PFSK-1 (cell line): ENCODE measurements around the gene PLCD1.

Experiments
- FOXP2 ChIP-seq: optimal IDR thresholded peaks from 2 replicates; pipeline ENCODE3; 2011; ENCODE audit warnings: borderline replicate concordance, control low read depth, inconsistent platforms; ENCODE audit not compliant: insufficient read depth; ENCODE audit errors: extremely low read length, extremely low read depth
- POLR2AphosphoS5 ChIP-seq: IDR thresholded peaks from 2 replicates; pipeline ENCODE4 v1.6.1; 2012; ENCODE audit warnings: low read depth, mild to moderate bottlenecking, control low read depth, low read length, moderate library complexity

DNA sequence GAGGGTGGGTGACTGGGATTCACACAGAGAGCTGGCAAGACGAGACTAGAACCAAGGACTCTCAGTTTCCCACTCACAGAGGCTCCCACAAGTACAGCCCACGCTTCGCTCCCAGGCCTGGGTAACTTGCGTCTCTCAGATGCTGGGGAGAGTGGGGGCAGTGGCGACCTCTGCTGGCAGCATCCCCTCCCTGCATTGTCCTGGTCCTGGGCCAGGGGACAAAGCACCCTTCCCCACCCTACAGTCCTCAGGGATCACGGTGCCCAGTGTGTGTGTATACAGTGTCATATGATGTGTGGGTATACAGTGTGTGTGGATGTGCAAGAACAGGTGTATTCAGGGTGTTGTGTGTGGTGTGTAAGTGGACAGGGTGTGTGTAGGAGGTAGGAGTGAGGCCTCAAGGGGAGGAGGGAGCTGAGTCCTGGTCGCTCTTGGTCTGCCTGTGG lies 26.0 kb downstream of the PLCD1 start:
- TF ChIP-seq FOXP2: no peak
- TF ChIP-seq POLR2AphosphoS5: no peak
